Articular chondrocyte of knee joint (primary cell): ENCODE data around the gene VPS8. TPM values are rescaled to one million over a fixed set of nuclear protein-coding genes. Genes with fewer than 3 reads are reported as not detected.

ENCODE experiments used
- total RNA-seq: library from RNA; depleted of rRNA; stranded (reverse); fragments of >200 nt; gene quantifications from 2 replicates; pipeline ENCODE4 v1.2.3, GENCODE V29; 2012

The VPS8 gene, protein sequence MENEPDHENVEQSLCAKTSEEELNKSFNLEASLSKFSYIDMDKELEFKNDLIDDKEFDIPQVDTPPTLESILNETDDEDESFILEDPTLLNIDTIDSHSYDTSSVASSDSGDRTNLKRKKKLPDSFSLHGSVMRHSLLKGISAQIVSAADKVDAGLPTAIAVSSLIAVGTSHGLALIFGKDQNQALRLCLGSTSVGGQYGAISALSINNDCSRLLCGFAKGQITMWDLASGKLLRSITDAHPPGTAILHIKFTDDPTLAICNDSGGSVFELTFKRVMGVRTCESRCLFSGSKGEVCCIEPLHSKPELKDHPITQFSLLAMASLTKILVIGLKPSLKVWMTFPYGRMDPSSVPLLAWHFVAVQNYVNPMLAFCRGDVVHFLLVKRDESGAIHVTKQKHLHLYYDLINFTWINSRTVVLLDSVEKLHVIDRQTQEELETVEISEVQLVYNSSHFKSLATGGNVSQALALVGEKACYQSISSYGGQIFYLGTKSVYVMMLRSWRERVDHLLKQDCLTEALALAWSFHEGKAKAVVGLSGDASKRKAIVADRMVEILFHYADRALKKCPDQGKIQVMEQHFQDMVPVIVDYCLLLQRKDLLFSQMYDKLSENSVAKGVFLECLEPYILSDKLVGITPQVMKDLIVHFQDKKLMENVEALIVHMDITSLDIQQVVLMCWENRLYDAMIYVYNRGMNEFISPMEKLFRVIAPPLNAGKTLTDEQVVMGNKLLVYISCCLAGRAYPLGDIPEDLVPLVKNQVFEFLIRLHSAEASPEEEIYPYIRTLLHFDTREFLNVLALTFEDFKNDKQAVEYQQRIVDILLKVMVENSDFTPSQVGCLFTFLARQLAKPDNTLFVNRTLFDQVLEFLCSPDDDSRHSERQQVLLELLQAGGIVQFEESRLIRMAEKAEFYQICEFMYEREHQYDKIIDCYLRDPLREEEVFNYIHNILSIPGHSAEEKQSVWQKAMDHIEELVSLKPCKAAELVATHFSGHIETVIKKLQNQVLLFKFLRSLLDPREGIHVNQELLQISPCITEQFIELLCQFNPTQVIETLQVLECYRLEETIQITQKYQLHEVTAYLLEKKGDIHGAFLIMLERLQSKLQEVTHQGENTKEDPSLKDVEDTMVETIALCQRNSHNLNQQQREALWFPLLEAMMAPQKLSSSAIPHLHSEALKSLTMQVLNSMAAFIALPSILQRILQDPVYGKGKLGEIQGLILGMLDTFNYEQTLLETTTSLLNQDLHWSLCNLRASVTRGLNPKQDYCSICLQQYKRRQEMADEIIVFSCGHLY (N-terminal part only)
- 84.4 and 92.6 TPM in 2 replicates for total RNA-seq

DNA sequence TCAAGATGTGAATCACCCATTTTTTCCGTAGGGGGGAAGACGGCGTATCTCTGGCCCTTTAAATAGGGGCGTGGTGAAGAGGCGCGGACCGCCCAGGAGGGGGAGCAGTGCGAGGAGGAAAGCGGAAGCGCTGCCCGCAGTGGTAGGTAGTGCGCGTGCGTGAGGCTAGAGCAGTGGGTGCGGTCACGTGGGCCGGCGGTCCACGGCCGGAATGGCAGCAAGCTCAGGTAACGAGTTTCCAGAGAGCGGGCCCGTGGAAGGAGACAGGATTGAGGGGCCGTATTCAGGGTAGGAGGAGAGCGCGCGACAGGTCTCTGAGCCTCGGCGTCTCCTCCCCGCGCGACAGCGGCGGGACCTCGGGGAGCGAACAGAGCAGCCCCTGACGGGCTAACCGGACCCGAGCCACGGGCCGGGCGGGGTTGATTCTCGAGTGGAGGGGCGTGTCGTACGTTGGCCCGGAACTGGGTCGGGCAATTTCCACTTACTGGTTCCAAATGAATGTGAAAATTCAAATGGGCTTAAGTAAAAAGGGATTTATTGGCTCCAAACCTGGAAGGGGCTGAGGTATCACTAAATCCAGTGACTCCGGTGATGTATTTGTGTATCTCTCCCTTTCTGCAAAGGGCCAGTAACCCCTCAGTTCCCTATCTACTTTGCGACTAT is at the start of gene VPS8:
Gene VPS8, plus strand, starts transcription at position 168 of the 663 bp plus-strand sequence. CDS start 12,467 bp downstream, outside the sequence.

Other genes with a start within 250 kb of the VPS8 start
- 14.5 and 17.4 TPM in 2 replicates for gene MAGEF1, start 100.1 kb upstream of the VPS8 start, total RNA-seq